ENCODE measurements around the gene PTF1A. TPM values are rescaled to one million over a fixed set of nuclear protein-coding genes. Genes with fewer than 3 reads are reported as not detected.
A peak's percentile ranks its signal among the peaks of the same experiment; 100 is the strongest.

PTF1A gene
- polyA plus RNA-seq, 1 donor from 2014 or later: not detected

DNA sequence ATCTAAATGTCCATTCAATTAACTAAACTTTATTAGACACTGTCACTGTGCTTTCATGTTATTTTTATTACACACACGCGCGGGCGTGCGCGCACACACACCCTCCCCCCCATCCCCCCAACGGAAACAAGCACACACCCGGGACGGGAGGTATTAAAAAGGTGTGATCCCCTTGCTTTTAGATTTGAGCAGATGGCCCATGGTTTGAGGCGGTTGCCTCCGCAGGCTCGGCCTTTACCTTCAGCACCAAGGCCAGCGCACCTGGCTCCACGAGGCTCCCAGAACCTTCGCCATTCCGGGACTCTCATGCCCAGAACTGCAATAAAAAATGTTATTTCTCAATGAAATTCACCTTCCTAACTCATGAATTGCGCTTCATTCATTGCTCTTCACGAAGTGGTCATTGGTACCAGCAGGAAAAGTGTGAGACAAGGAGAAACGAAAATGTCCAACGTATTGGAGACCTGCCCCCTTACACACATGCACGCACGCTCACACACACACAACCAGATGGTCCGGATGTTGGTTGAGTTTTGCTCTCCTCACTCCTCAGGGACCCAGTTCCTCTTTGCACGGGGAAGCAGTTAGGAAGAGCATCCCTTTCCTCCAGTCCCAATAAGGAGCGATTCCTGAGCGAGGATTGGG, 20.8 kb upstream of the PTF1A start:
- Histone ChIP-seq H2AFZ (ENCODE audit: low read depth, low read length) (no peak overlapping the region), H3K27ac (ENCODE audit: low read length) (no peak overlapping the region), H3K9me2 (ENCODE audit: insufficient read depth, low read length) (no peaks in the 10 kb centered on the region), H3K36me3 (ENCODE audit: insufficient read depth, low read length) (no peaks in the 10 kb centered on the region), H3K9me3 (ENCODE audit: low read length) (no peaks in the 10 kb centered on the region), H3K4me2 (ENCODE audit: low read length) (no peak overlapping the region), H4K20me1 (ENCODE audit: insufficient read depth) (no peaks in the 10 kb centered on the region), H3K9ac (ENCODE audit: low read length) (no peak overlapping the region), H3F3A (ENCODE audit: insufficient read depth, low read length, poor library complexity, severe bottlenecking) (no peaks in the 10 kb centered on the region), H3K4me3 (ENCODE audit: low read length) (no peak overlapping the region), H3K79me2 (replicated peaks; ENCODE audit: insufficient read depth, low read length) (no peaks in the 10 kb centered on the region), H3K27me3 (ENCODE audit: insufficient read depth, low read depth, low read length) (peaks cover 93% of the 10 kb centered on the region)
- no peak for TF ChIP-seq RAD21 (conservative IDR thresholded peaks at IDR 0.05)
- TF ChIP-seq EP300 (conservative IDR thresholded peaks at IDR 0.05; ENCODE audit: poor library complexity, severe bottlenecking): no peak
- no peak for TF ChIP-seq EZH2 (IDR thresholded peaks at IDR 0.05; ENCODE audit: borderline replicate concordance, insufficient read depth, low read length, poor library complexity, severe bottlenecking)
- TF ChIP-seq POLR2AphosphoS5 (IDR thresholded peaks at IDR 0.05): no peak
- TF ChIP-seq, protein P1, sequence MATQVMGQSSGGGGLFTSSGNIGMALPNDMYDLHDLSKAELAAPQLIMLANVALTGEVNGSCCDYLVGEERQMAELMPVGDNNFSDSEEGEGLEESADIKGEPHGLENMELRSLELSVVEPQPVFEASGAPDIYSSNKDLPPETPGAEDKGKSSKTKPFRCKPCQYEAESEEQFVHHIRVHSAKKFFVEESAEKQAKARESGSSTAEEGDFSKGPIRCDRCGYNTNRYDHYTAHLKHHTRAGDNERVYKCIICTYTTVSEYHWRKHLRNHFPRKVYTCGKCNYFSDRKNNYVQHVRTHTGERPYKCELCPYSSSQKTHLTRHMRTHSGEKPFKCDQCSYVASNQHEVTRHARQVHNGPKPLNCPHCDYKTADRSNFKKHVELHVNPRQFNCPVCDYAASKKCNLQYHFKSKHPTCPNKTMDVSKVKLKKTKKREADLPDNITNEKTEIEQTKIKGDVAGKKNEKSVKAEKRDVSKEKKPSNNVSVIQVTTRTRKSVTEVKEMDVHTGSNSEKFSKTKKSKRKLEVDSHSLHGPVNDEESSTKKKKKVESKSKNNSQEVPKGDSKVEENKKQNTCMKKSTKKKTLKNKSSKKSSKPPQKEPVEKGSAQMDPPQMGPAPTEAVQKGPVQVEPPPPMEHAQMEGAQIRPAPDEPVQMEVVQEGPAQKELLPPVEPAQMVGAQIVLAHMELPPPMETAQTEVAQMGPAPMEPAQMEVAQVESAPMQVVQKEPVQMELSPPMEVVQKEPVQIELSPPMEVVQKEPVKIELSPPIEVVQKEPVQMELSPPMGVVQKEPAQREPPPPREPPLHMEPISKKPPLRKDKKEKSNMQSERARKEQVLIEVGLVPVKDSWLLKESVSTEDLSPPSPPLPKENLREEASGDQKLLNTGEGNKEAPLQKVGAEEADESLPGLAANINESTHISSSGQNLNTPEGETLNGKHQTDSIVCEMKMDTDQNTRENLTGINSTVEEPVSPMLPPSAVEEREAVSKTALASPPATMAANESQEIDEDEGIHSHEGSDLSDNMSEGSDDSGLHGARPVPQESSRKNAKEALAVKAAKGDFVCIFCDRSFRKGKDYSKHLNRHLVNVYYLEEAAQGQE (IDR thresholded peaks at IDR 0.05; ENCODE audit: borderline replicate concordance): peak; percentile 77
- TF ChIP-seq, protein P2, sequence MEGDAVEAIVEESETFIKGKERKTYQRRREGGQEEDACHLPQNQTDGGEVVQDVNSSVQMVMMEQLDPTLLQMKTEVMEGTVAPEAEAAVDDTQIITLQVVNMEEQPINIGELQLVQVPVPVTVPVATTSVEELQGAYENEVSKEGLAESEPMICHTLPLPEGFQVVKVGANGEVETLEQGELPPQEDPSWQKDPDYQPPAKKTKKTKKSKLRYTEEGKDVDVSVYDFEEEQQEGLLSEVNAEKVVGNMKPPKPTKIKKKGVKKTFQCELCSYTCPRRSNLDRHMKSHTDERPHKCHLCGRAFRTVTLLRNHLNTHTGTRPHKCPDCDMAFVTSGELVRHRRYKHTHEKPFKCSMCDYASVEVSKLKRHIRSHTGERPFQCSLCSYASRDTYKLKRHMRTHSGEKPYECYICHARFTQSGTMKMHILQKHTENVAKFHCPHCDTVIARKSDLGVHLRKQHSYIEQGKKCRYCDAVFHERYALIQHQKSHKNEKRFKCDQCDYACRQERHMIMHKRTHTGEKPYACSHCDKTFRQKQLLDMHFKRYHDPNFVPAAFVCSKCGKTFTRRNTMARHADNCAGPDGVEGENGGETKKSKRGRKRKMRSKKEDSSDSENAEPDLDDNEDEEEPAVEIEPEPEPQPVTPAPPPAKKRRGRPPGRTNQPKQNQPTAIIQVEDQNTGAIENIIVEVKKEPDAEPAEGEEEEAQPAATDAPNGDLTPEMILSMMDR (IDR thresholded peaks at IDR 0.05; ENCODE audit: poor library complexity, severe bottlenecking): no peak
- no peak for TF ChIP-seq TAF1 (IDR thresholded peaks at IDR 0.05; ENCODE audit: low read depth)
- no peak for TF ChIP-seq MXI1 (conservative IDR thresholded peaks at IDR 0.05; ENCODE audit: poor library complexity, severe bottlenecking)

DNA sequence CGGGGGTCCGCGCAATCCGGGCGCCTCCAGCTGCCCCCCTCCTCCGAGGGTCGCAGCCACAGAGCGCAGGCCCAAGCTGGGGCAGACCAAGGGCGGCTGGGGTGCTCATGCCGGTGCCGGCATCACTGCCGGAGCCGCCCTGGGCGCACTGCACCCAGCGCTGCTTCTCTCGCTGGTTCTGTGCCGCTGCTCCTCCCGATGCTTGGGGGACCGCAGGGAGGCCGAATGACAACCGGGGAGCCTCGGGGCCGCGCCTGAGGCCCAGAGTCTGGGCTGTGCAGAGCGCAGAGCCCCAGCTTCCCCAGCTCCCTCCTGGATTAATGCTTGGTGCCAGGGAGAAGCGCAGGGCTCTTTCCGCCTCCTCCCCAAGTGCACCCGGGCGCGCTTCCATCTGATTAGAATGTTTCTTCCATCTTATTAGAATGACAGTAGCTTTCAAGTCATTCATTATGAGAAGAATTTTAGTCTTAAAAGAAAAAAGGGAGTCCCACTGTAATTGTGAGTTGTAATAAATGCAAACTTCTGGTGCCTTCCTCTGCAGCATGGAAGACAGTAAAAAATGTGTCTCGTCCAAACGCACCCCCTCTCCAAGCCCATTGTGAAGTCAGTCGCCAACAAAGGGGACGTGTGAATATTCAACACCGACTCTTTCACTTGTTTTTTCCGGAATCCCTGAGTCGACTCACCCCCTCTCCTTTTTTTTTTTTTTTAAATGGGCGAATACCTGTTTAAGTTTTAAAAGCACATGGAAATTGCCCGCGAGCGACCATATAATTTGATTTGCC, 19.5 kb upstream of the PTF1A start:
- H2AFZ ChIP-seq (ENCODE audit: low read depth, low read length): no peak overlapping the region
- no peak overlapping the region for H3K9ac ChIP-seq (ENCODE audit: low read length)
- H3K79me2 ChIP-seq (replicated peaks; ENCODE audit: insufficient read depth, low read length): no peaks in the 10 kb centered on the region
- no peaks in the 10 kb centered on the region for H3K9me3 ChIP-seq (ENCODE audit: low read length)
- H3K4me3 ChIP-seq (ENCODE audit: low read length): peak overlapping the region; percentile 73
- peak overlapping the region; percentile 56 for H3K4me2 ChIP-seq (ENCODE audit: low read length)
- TF ChIP-seq, protein P1 (IDR thresholded peaks at IDR 0.05; ENCODE audit: borderline replicate concordance): no peak
- TF ChIP-seq RAD21 (conservative IDR thresholded peaks at IDR 0.05): no peak
- TF ChIP-seq TAF1 (IDR thresholded peaks at IDR 0.05; ENCODE audit: low read depth): no peak
- TF ChIP-seq EZH2 (IDR thresholded peaks at IDR 0.05; ENCODE audit: borderline replicate concordance, insufficient read depth, low read length, poor library complexity, severe bottlenecking): no peak
- TF ChIP-seq EP300 (conservative IDR thresholded peaks at IDR 0.05; ENCODE audit: poor library complexity, severe bottlenecking): no peak
- TF ChIP-seq, protein P2 (IDR thresholded peaks at IDR 0.05; ENCODE audit: poor library complexity, severe bottlenecking): no peak
- TF ChIP-seq POLR2AphosphoS5 (IDR thresholded peaks at IDR 0.05): no peak
- TF ChIP-seq SMC3 (conservative IDR thresholded peaks at IDR 0.05; ENCODE audit: poor library complexity): no peak
- no peak for TF ChIP-seq MXI1 (conservative IDR thresholded peaks at IDR 0.05; ENCODE audit: poor library complexity, severe bottlenecking)
- no peaks in the 10 kb centered on the region for H3K9me2 ChIP-seq (ENCODE audit: insufficient read depth, low read length)
- no peaks in the 10 kb centered on the region for H4K20me1 ChIP-seq (ENCODE audit: insufficient read depth)
- H3K27ac ChIP-seq (ENCODE audit: low read length): no peak overlapping the region
- H3F3A ChIP-seq (ENCODE audit: insufficient read depth, low read length, poor library complexity, severe bottlenecking): no peaks in the 10 kb centered on the region
- no peaks in the 10 kb centered on the region for H3K36me3 ChIP-seq (ENCODE audit: insufficient read depth, low read length)
- H3K27me3 ChIP-seq (ENCODE audit: insufficient read depth, low read depth, low read length): peaks cover 98% of the 10 kb centered on the region

Data from neural cell (in vitro differentiated cells).